Measurements from ENCODE around the gene SRRM3.
A peak's percentile ranks its signal among the peaks of the same experiment; 100 is the strongest.

SRRM3 gene

DNA sequence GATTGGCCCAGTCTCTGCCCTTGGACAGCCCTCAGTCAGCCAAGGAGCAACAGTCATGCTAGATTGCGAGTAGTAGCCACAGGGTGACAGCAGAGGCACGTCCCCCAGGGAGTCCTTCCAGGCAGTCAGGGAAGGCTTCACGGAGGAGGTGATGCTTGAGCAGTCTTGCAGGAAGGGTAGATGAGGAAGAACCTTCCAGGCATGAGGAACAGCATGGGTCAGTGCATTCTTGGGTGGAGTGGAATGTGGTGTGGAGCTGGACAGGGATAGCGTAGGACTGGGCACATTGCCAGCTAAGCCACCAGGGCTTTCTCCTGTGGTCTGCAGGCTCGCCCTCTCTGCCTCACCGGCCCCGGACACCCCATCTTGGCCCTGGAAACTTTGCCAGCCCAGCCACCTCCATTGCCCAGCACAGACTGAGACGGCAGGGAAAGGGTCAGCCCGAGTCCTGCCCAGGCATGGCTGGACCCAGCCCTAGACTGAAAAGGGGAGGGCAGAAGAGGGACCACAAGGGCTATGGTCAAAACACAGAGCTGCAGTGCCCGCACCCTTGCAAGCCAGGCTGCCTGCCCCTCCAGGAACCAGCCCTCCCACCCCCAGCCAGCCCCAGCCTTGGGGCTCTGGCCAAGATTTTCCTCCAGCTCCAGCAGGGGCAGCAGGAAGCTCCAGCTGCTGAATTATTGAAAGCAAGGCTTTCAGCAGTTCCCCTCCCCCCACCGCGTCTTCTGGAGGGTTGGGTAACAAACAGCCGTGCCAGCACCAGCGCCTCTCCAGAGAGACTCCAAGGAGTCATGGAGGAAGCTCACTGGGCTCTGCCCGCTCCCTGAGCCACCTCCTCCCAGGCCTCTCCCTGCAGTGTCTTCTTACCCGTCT, 18.7 kb downstream of the SRRM3 start:
- no CpG with 5 or more reads among the region's 16 CpGs for WGBS, 2 donors (ENCODE audit: extremely low coverage in 2 of 2, insufficient read length in 2 of 2, insufficient replicate concordance in 1 of 2)
- H3K18ac ChIP-seq (ENCODE audit: low read length), result peak overlapping the region; percentile 76
- H2BK15ac ChIP-seq (ENCODE audit: low read length), result peak overlapping the region; percentile 13
- peaks cover 0 to 7% (median 3%) of the 10 kb centered on the region in 3 experiments for H3K27me3 ChIP-seq (ENCODE audit: control insufficient read depth in 3 of 3, insufficient read depth in 3 of 3, low read depth in 1 of 3, low read length in 3 of 3)
- H2AFZ ChIP-seq (ENCODE audit: low read length), result peak overlapping the region; percentile 56
- peak overlapping the region; percentile 36 for H3K23ac ChIP-seq (ENCODE audit: low read depth, low read length, poor library complexity)
- H3K4me3 ChIP-seq (ENCODE audit: low read length in 2 of 2), result peak overlapping the region in 1 of 2 donors; percentile 47
- H3K27ac ChIP-seq (replicated peaks; ENCODE audit: low read length), result no peak overlapping the region
- H3K36me3 ChIP-seq (replicated peaks in 1 of 2; ENCODE audit: control insufficient read depth in 2 of 2, insufficient read depth in 2 of 2, low read length in 2 of 2), result no peaks in the 10 kb centered on the region
- H2BK120ac ChIP-seq (ENCODE audit: low read depth, low read length), result no peak overlapping the region
- peak; percentile 24 for DNase-seq (ENCODE audit: low spot score)
- no peak overlapping the region for H3K4ac ChIP-seq (ENCODE audit: low read length)
- no peak overlapping the region for H4K8ac ChIP-seq (ENCODE audit: low read depth, low read length)
- peak overlapping the region; percentile 76 for H3K9ac ChIP-seq (ENCODE audit: low read depth, low read length, poor library complexity)
- peak overlapping the region; percentile 5 for H2AK5ac ChIP-seq (ENCODE audit: low read depth, low read length)
- H3K4me2 ChIP-seq (ENCODE audit: insufficient read depth, low read length, poor library complexity, severe bottlenecking), result no peak overlapping the region
- H3K79me1 ChIP-seq (ENCODE audit: low read depth, low read length), result no peaks in the 10 kb centered on the region
- no peaks in the 10 kb centered on the region for H3K9me3 ChIP-seq (replicated peaks in 1 of 2; ENCODE audit: control insufficient read depth in 2 of 2, insufficient read depth in 1 of 2, low read depth in 1 of 2, low read length in 2 of 2)
- H2BK12ac ChIP-seq (ENCODE audit: low read length), result peak overlapping the region; percentile 63
- H3K14ac ChIP-seq (ENCODE audit: low read length), result peak overlapping the region; percentile 5
- peaks cover 18% of the 10 kb centered on the region in 2 donors for H3K4me1 ChIP-seq (ENCODE audit: control insufficient read depth in 2 of 2, insufficient read depth in 1 of 2, low read depth in 1 of 2, low read length in 2 of 2)
- peak overlapping the region; percentile 49 for H2BK5ac ChIP-seq (ENCODE audit: low read length)
- no peak overlapping the region for H4K91ac ChIP-seq (ENCODE audit: low read depth, low read length, poor library complexity)

DNA sequence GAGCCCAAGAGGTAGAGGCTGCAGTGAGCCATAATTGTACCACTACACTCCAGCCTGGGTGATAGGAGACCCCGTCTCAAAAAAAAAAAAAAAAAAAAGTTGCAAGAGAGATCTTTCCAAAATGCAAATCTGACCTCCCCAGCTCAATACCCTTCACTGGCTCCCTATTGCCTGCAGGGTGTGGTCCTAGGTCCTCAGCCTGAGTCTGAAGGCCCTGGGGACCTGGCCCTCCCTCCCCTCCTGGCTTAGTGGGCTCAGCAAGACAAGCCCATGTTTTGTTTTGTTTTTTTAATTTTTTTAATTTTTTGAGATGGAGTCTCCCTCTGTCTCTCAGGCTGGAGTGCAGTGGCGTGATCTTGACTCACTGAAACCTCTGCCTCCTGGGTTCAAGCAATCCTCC, 20.6 kb downstream of the SRRM3 start:
- Histone ChIP-seq H3K4me1 (ENCODE audit: control insufficient read depth in 2 of 2, insufficient read depth in 1 of 2, low read depth in 1 of 2, low read length in 2 of 2) (peaks cover 9 to 12% of the 10 kb centered on the region in 2 donors), H2BK5ac (ENCODE audit: low read length) (no peak overlapping the region)

DNA sequence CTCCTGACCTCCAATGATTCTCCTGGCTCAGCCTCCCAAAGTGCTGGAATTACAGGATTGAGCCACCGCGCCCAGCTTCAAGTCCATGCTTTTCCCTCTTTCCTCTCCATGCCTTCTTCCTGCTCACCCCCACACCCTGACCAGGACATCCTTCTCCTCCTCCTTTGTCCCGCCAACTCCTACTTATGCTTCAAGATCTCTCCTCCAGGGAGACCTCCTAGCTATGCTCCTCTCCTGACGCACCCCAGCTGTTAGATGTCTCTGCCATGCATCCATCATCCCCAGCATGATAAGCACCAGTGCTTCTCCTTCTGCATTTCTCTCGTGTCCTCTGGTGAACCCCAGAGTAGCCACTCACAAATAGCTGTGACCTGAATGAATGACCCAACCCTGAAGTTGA, 21.1 kb downstream of the SRRM3 start:
- no peak overlapping the region for H3K4me3 ChIP-seq (ENCODE audit: low read length in 2 of 2)
- no peak for DNase-seq (ENCODE audit: low spot score)
- H3K9me3 ChIP-seq (replicated peaks in 1 of 2; ENCODE audit: control insufficient read depth in 2 of 2, insufficient read depth in 1 of 2, low read depth in 1 of 2, low read length in 2 of 2), result no peaks in the 10 kb centered on the region
- H3K23ac ChIP-seq (ENCODE audit: low read depth, low read length, poor library complexity), result peak overlapping the region; percentile 43
- peaks cover 0 to 7% (median 3%) of the 10 kb centered on the region in 3 experiments for H3K27me3 ChIP-seq (ENCODE audit: control insufficient read depth in 3 of 3, insufficient read depth in 3 of 3, low read depth in 1 of 3, low read length in 3 of 3)
- H2AK5ac ChIP-seq (ENCODE audit: low read depth, low read length), result no peak overlapping the region
- H3K18ac ChIP-seq (ENCODE audit: low read length), result no peak overlapping the region
- H3K4me1 ChIP-seq (ENCODE audit: control insufficient read depth in 2 of 2, insufficient read depth in 1 of 2, low read depth in 1 of 2, low read length in 2 of 2), result peaks cover 9 to 12% of the 10 kb centered on the region in 2 donors
- H2BK15ac ChIP-seq (ENCODE audit: low read length), result no peak overlapping the region
- no peak overlapping the region for H2BK5ac ChIP-seq (ENCODE audit: low read length)
- H3K36me3 ChIP-seq (replicated peaks in 1 of 2; ENCODE audit: control insufficient read depth in 2 of 2, insufficient read depth in 2 of 2, low read length in 2 of 2), result no peaks in the 10 kb centered on the region
- peak overlapping the region; percentile 12 for H3K9ac ChIP-seq (ENCODE audit: low read depth, low read length, poor library complexity)
- no peak overlapping the region for H4K91ac ChIP-seq (ENCODE audit: low read depth, low read length, poor library complexity)
- no peak overlapping the region for H2BK12ac ChIP-seq (ENCODE audit: low read length)
- no peak overlapping the region for H4K8ac ChIP-seq (ENCODE audit: low read depth, low read length)
- no peak overlapping the region for H3K27ac ChIP-seq (replicated peaks; ENCODE audit: low read length)
- no peak overlapping the region for H2AFZ ChIP-seq (ENCODE audit: low read length)
- H3K79me1 ChIP-seq (ENCODE audit: low read depth, low read length), result no peaks in the 10 kb centered on the region
- no peak overlapping the region for H2BK120ac ChIP-seq (ENCODE audit: low read depth, low read length)
- no CpG with 5 or more reads among the region's 5 CpGs for WGBS, 2 donors (ENCODE audit: extremely low coverage in 2 of 2, insufficient read length in 2 of 2, insufficient replicate concordance in 1 of 2)
- H3K4me2 ChIP-seq (ENCODE audit: insufficient read depth, low read length, poor library complexity, severe bottlenecking), result no peak overlapping the region
- H3K14ac ChIP-seq (ENCODE audit: low read length), result no peak overlapping the region
- no peak overlapping the region for H3K4ac ChIP-seq (ENCODE audit: low read length)

More for the DNA sequence above, 20.6 kb downstream of the SRRM3 start:
- no peak overlapping the region for H3K9ac ChIP-seq (ENCODE audit: low read depth, low read length, poor library complexity)
- no peak overlapping the region for H3K18ac ChIP-seq (ENCODE audit: low read length)
- no peak overlapping the region for H2BK15ac ChIP-seq (ENCODE audit: low read length)
- H3K23ac ChIP-seq (ENCODE audit: low read depth, low read length, poor library complexity), result no peak overlapping the region
- H3K27me3 ChIP-seq (ENCODE audit: control insufficient read depth in 3 of 3, insufficient read depth in 3 of 3, low read depth in 1 of 3, low read length in 3 of 3), result peaks cover 0 to 7% (median 3%) of the 10 kb centered on the region in 3 experiments
- no peaks in the 10 kb centered on the region for H3K9me3 ChIP-seq (replicated peaks in 1 of 2; ENCODE audit: control insufficient read depth in 2 of 2, insufficient read depth in 1 of 2, low read depth in 1 of 2, low read length in 2 of 2)
- no peak overlapping the region for H2BK12ac ChIP-seq (ENCODE audit: low read length)
- H2AFZ ChIP-seq (ENCODE audit: low read length), result no peak overlapping the region
- no peak overlapping the region for H4K8ac ChIP-seq (ENCODE audit: low read depth, low read length)
- no peaks in the 10 kb centered on the region for H3K79me1 ChIP-seq (ENCODE audit: low read depth, low read length)
- no peak overlapping the region for H3K4me2 ChIP-seq (ENCODE audit: insufficient read depth, low read length, poor library complexity, severe bottlenecking)
- H2AK5ac ChIP-seq (ENCODE audit: low read depth, low read length), result no peak overlapping the region
- no peak for DNase-seq (ENCODE audit: low spot score)
- H2BK120ac ChIP-seq (ENCODE audit: low read depth, low read length), result no peak overlapping the region
- H3K14ac ChIP-seq (ENCODE audit: low read length), result no peak overlapping the region
- WGBS, 2 donors (ENCODE audit: extremely low coverage in 2 of 2, insufficient read length in 2 of 2, insufficient replicate concordance in 1 of 2), result no CpG with 5 or more reads among the region's 2 CpGs
- H4K91ac ChIP-seq (ENCODE audit: low read depth, low read length, poor library complexity), result no peak overlapping the region
- no peaks in the 10 kb centered on the region for H3K36me3 ChIP-seq (replicated peaks in 1 of 2; ENCODE audit: control insufficient read depth in 2 of 2, insufficient read depth in 2 of 2, low read length in 2 of 2)
- no peak overlapping the region for H3K27ac ChIP-seq (replicated peaks; ENCODE audit: low read length)
- H3K4ac ChIP-seq (ENCODE audit: low read length), result no peak overlapping the region
- no peak overlapping the region for H3K4me3 ChIP-seq (ENCODE audit: low read length in 2 of 2)

DNA sequence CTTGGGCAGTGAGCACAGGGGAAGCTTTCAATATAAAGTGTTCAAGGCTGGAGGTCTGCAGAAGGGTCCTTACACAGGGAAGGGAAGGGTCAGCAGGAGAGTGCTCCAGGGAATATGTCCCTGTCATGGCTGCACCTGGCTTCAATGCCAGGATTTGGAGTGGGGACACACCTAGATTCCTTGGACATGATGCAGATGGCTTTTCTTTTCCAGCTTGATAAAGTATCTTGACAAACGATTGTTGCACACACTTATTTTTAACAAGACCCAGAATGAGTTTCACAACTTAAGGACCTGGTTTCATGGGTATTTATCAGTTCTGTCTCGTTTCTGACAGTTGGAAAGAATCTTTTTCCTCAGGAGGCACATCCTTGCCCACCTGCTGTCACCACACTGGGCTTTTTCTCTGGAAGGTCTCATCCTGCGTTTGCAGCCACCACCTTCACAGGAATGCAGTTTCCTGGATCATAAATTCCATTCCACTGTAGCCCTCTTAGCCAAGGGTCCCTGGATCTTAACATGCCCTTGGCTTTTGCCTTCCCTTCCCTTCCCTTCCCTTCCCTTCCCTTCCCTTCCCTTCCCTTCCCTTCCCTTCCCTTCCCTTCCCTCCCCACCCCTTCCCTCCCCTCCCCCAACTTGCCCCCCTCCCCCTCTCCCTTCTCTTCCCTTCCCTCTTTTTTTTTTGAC, 21.7 kb downstream of the SRRM3 start:
- no peak overlapping the region for H2AK5ac ChIP-seq (ENCODE audit: low read depth, low read length)
- no peak overlapping the region for H3K9ac ChIP-seq (ENCODE audit: low read depth, low read length, poor library complexity)
- no peaks in the 10 kb centered on the region for H3K36me3 ChIP-seq (replicated peaks in 1 of 2; ENCODE audit: control insufficient read depth in 2 of 2, insufficient read depth in 2 of 2, low read length in 2 of 2)
- peaks cover 8 to 9% of the 10 kb centered on the region in 2 donors for H3K4me1 ChIP-seq (ENCODE audit: control insufficient read depth in 2 of 2, insufficient read depth in 1 of 2, low read depth in 1 of 2, low read length in 2 of 2)
- H2BK12ac ChIP-seq (ENCODE audit: low read length), result no peak overlapping the region
- no CpG with 5 or more reads among the region's 3 CpGs for WGBS, 2 donors (ENCODE audit: extremely low coverage in 2 of 2, insufficient read length in 2 of 2, insufficient replicate concordance in 1 of 2)
- no peak overlapping the region for H3K23ac ChIP-seq (ENCODE audit: low read depth, low read length, poor library complexity)
- H2BK120ac ChIP-seq (ENCODE audit: low read depth, low read length), result no peak overlapping the region
- H3K18ac ChIP-seq (ENCODE audit: low read length), result no peak overlapping the region
- no peak overlapping the region for H3K4me2 ChIP-seq (ENCODE audit: insufficient read depth, low read length, poor library complexity, severe bottlenecking)
- no peak for DNase-seq (ENCODE audit: low spot score)
- no peak overlapping the region for H3K14ac ChIP-seq (ENCODE audit: low read length)
- H2AFZ ChIP-seq (ENCODE audit: low read length), result no peak overlapping the region
- no peak overlapping the region for H3K27ac ChIP-seq (replicated peaks; ENCODE audit: low read length)
- no peak overlapping the region for H4K91ac ChIP-seq (ENCODE audit: low read depth, low read length, poor library complexity)
- H2BK15ac ChIP-seq (ENCODE audit: low read length), result no peak overlapping the region
- H3K9me3 ChIP-seq (replicated peaks in 1 of 2; ENCODE audit: control insufficient read depth in 2 of 2, insufficient read depth in 1 of 2, low read depth in 1 of 2, low read length in 2 of 2), result no peaks in the 10 kb centered on the region
- peaks cover 0 to 7% (median 3%) of the 10 kb centered on the region in 3 experiments for H3K27me3 ChIP-seq (ENCODE audit: control insufficient read depth in 3 of 3, insufficient read depth in 3 of 3, low read depth in 1 of 3, low read length in 3 of 3)
- H2BK5ac ChIP-seq (ENCODE audit: low read length), result no peak overlapping the region
- no peak overlapping the region for H4K8ac ChIP-seq (ENCODE audit: low read depth, low read length)
- H3K79me1 ChIP-seq (ENCODE audit: low read depth, low read length), result no peaks in the 10 kb centered on the region
- no peak overlapping the region for H3K4ac ChIP-seq (ENCODE audit: low read length)
- no peak overlapping the region for H3K4me3 ChIP-seq (ENCODE audit: low read length in 2 of 2)
